ENCODE results near the gene PGLYRP2. TPM values are rescaled to one million over a fixed set of nuclear protein-coding genes. Genes with fewer than 3 reads are reported as not detected.

Gene PGLYRP2
- total RNA-seq, 1 donor from 2014 or later: not detected

GRCh38 chr19:15436826-15437110 lies 42.5 kb downstream of the PGLYRP2 start:
- Mint-ChIP-seq H3K27me3 (ENCODE audit: insufficient read depth, low read depth) (peaks cover 9% of the 10 kb centered on the region), H3K36me3 (no peaks in the 10 kb centered on the region), H3K9me3 (no peaks in the 10 kb centered on the region), H3K4me3 (no peak overlapping the region), H3K4me1 (peaks cover 8% of the 10 kb centered on the region), H3K27ac (no peak overlapping the region)
- TF ChIP-seq EZH2phosphoT487 (IDR thresholded peaks at IDR 0.05): no peak
- TF ChIP-seq EZH2 (IDR thresholded peaks at IDR 0.05): no peak
- TF ChIP-seq CTCF (IDR thresholded peaks at IDR 0.05): no peak
- Histone ChIP-seq H3F3A (ENCODE audit: low read depth) (peaks cover 11% of the 10 kb centered on the region), H3K4me3 (no peak overlapping the region), H3K36me3 (no peaks in the 10 kb centered on the region), H3K9ac (no peak overlapping the region), H3K79me2 (ENCODE audit: low read depth) (peaks cover 5% of the 10 kb centered on the region), H3K27ac (no peak overlapping the region), H3K9me3 (ENCODE audit: low read depth) (no peaks in the 10 kb centered on the region), H3K27me3 (no peaks in the 10 kb centered on the region), H3K4me1 (no peaks in the 10 kb centered on the region), H4K20me1 (ENCODE audit: low read depth) (peaks cover under 1% of the 10 kb centered on the region), H3K4me2 (no peak overlapping the region), H2AFZ (replicated peaks) (no peak overlapping the region)
- no peak for DNase-seq (ENCODE audit: low spot score)

- Histone ChIP-seq H2AFZ (replicated peaks) (no peak overlapping the region), H3F3A (ENCODE audit: low read depth) (peaks cover 11% of the 10 kb centered on the region), H3K9me3 (ENCODE audit: low read depth) (no peaks in the 10 kb centered on the region), H3K4me1 (peaks cover 3% of the 10 kb centered on the region), H3K9ac (no peak overlapping the region), H3K4me3 (no peak overlapping the region), H3K27me3 (no peaks in the 10 kb centered on the region), H3K36me3 (no peaks in the 10 kb centered on the region), H3K79me2 (ENCODE audit: low read depth) (peaks cover 10% of the 10 kb centered on the region), H3K4me2 (no peak overlapping the region), H3K27ac (no peak overlapping the region), H4K20me1 (ENCODE audit: low read depth) (peaks cover 6% of the 10 kb centered on the region)
- DNase-seq (ENCODE audit: low spot score): no peak
- H3K27me3 Mint-ChIP-seq (ENCODE audit: insufficient read depth, low read depth): peaks cover 9% of the 10 kb centered on the region
- no peak overlapping the region for H3K27ac Mint-ChIP-seq
- H3K4me1 Mint-ChIP-seq: peaks cover 14% of the 10 kb centered on the region
- peaks cover 1% of the 10 kb centered on the region for H3K36me3 Mint-ChIP-seq
- H3K9me3 Mint-ChIP-seq: no peaks in the 10 kb centered on the region
- TF ChIP-seq CTCF (IDR thresholded peaks at IDR 0.05) (no peak), EZH2phosphoT487 (IDR thresholded peaks at IDR 0.05) (no peak), EZH2 (IDR thresholded peaks at IDR 0.05) (no peak)
- H3K4me3 Mint-ChIP-seq: no peak overlapping the region
These were observed 43.1 kb downstream of the PGLYRP2 start for GRCh38 chr19:15436012-15436825.

- no peak overlapping the region for H3K27ac ChIP-seq
These were observed 45.7 kb downstream of the PGLYRP2 start for GRCh38 chr19:15433519-15434069.

More at GRCh38 chr19:15433519-15434069, 45.7 kb downstream of the PGLYRP2 start:
- Mint-ChIP-seq H3K4me3 (peak overlapping the region; percentile 96), H3K9me3 (no peaks in the 10 kb centered on the region), H3K4me1 (peaks cover 24% of the 10 kb centered on the region), H3K36me3 (peaks cover 5% of the 10 kb centered on the region), H3K27me3 (ENCODE audit: insufficient read depth, low read depth) (peaks cover 8% of the 10 kb centered on the region), H3K27ac (peak overlapping the region; percentile 64)
- Histone ChIP-seq H3K36me3 (no peaks in the 10 kb centered on the region), H4K20me1 (ENCODE audit: low read depth) (peaks cover 27% of the 10 kb centered on the region), H3K4me1 (peaks cover 5% of the 10 kb centered on the region), H3K9me3 (ENCODE audit: low read depth) (no peaks in the 10 kb centered on the region), H2AFZ (replicated peaks) (peak overlapping the region; percentile 99), H3K27me3 (no peaks in the 10 kb centered on the region), H3K9ac (no peak overlapping the region), H3K79me2 (ENCODE audit: low read depth) (peaks cover 36% of the 10 kb centered on the region), H3F3A (ENCODE audit: low read depth) (peaks cover 11% of the 10 kb centered on the region), H3K4me3 (peak overlapping the region; percentile 97), H3K4me2 (peak overlapping the region; percentile 75)
- no peak for TF ChIP-seq EZH2phosphoT487 (IDR thresholded peaks at IDR 0.05)
- TF ChIP-seq CTCF (IDR thresholded peaks at IDR 0.05): no peak
- no peak for TF ChIP-seq EZH2 (IDR thresholded peaks at IDR 0.05)
- DNase-seq (ENCODE audit: low spot score): no peak

Measured in neural progenitor cell (in vitro differentiated cells).